Heart left ventricle (tissue), 16 donors: ENCODE data around the gene CACNA1E. TPM values are rescaled to one million over a fixed set of nuclear protein-coding genes. Genes with fewer than 3 reads are reported as not detected.

Source experiments
- ATAC-seq, 4 donors: fragments of 200-7000 bp; cut with Tn5 transposase; one replicate each; pipeline ENCODE4 v1.9.1; 2020 to 2022; ENCODE audit warnings: moderate library complexity in 4 of 4, mild to moderate bottlenecking in 3 of 4, moderate number of reproducible peaks in 1 of 4
- DNase-seq, 5 donors: peaks; one replicate each; pipeline ENCODE4 v3.0.0-alpha.2; 2020
- H3K27ac ChIP-seq, 12 donors: fragments of 200-600 bp; sonication (generic) in 4 of 12; one replicate each; pipeline versions ENCODE4 v1.5.0 to v1.8.0; 2016 to 2022; ENCODE audit warnings: mild to moderate bottlenecking in 2 of 12
- H3K27me3 ChIP-seq, 9 donors: fragments of 200-600 bp; sonication (generic) in 2 of 9; one replicate each; pipeline versions ENCODE4 v1.5.1 to v1.8.0; 2016 to 2022; ENCODE audit warnings: mild to moderate bottlenecking in 3 of 9
- H3K36me3 ChIP-seq, 9 donors: fragments of 200-600 bp; sonication (generic) in 2 of 9; one replicate each; pipeline versions ENCODE4 v1.5.0 to v1.8.0; 2018 to 2022; ENCODE audit warnings: mild to moderate bottlenecking in 2 of 9
- H3K4me1 ChIP-seq, 12 donors: fragments of 200-600 bp; sonication (generic) in 4 of 12; one replicate each; pipeline versions ENCODE4 v1.5.0 to v1.8.0; 2016 to 2022; ENCODE audit warnings: mild to moderate bottlenecking in 3 of 12
- H3K4me3 ChIP-seq, 12 donors: fragments of 200-600 bp; sonication (generic) in 4 of 12; one replicate each; pipeline versions ENCODE4 v1.5.0 to v1.8.0; 2017 to 2022; ENCODE audit warnings: mild to moderate bottlenecking in 9 of 12, moderate library complexity in 4 of 12
- H3K9me3 ChIP-seq, 12 donors: fragments of 200-600 bp; sonication (generic) in 4 of 12; one replicate each; pipeline versions ENCODE4 v1.5.0 to v1.8.0; 2016 to 2022; ENCODE audit warnings: mild to moderate bottlenecking in 1 of 12
- CTCF ChIP-seq, 12 donors: fragments of 200-600 bp; sonication (generic) in 4 of 12; IDR thresholded peaks; one replicate each; pipeline versions ENCODE4 v1.5.0 to v1.8.0; 2018 to 2022; ENCODE audit warnings: antibody characterized with exemption in 12 of 12, mild to moderate bottlenecking in 5 of 12
- POLR2A ChIP-seq, 2 donors: fragments of 450-650 bp; IDR thresholded peaks; one replicate each; pipeline ENCODE4 v1.6.1; 2017; ENCODE audit warnings: antibody characterized with exemption in 2 of 2, mild to moderate bottlenecking in 2 of 2, moderate library complexity in 2 of 2
- WGBS, 4 donors: extraction: QIAGEN DNeasy Blood & Tissue Kit in 2 of 4; methylation state at CpG; one replicate each; pipeline versions ENCODE4 v1.1.5 to v1.1.7; 2013 to 2018; 5-methylcytosine and 5-hydroxymethylcytosine counted together
- intact Hi-C, 10 donors: fragments of 100-400 bp; cut with DNase I; formaldehyde crosslinking; loops; one replicate each; pipeline versions ENCODE4 v1.11.1 to v1.14.2; 2022
- polyA plus RNA-seq, 2 donors: library from polyadenylated mRNA; stranded (reverse); fragments of 200-250 nt; gene quantifications; one replicate each; pipeline ENCODE4 v1.2.3, GENCODE V29; 2013
- total RNA-seq, 9 donors: library from RNA; depleted of rRNA in 2 of 9; stranded (reverse); fragments of >200 nt in 2 of 9; fragmentation: NEBNext Ultra II Directional in 3 of 9; extraction: Animal tissue kit (Norgen Biotek cat#: 25700) in 3 of 9; gene quantifications; one replicate each; pipeline versions ENCODE4 v1.1.0 to v1.2.4, GENCODE V29; 2016 to 2023
- donor health status: ischemic (EF 13 %, LVEDD 7.1; RV severe dilation, severe dysfunction).
- donor health status: healthy with polysubstance abuse.
- donor health status: DM: no; HTN: yes; CAD: no.
- donor health status: DM: no; HTN: no; CAD: no.
- donor health status: ischemic (EF 25% LVEDD 6.9; RV normal size, moderate dysfunction).
- donor health status: ischemic (EF 25% LVEDD 5.7; RV mildly dilated, moderate dysfunction).
- donor health status: healthy.
- donor health status: DM: yes; HTN: yes; CAD: no.
- donor health status: ischemic (EF 35%, LVEDD 5.7; RV mildly dilated, moderate dysfunction).
- donor health status: nonischemic (EF 11% LVEDD 7.7; RV severe dilation, severe dysfunction).
- donor health status: DM: yes; HTN: yes; CAD: no.
- donor health status: PGD.
- donor health status: ischemic (EF 29% LVEDD 5.4; RV normal size, mild dysfunction).
- donor health status: nonischemic (EF 23%, LVEDD 6.1; RV moderate dilation, normal function).

The CACNA1E gene
- total and polyA plus RNA-seq, 11 donors, result 0.02 to 1.9 (median 0.10) TPM

GRCh38 chr1:181651276-181651675 lies 168.0 kb downstream of the CACNA1E start:
- Histone ChIP-seq H3K27ac (no peak overlapping the region), H3K4me1 (no peaks in the 10 kb centered on the region), H3K36me3 (no peaks in the 10 kb centered on the region), H3K9me3 (peaks cover 0 to 4% (median 0%) of the 10 kb centered on the region in 12 donors), H3K27me3 (peaks cover 0 to 15% (median 0%) of the 10 kb centered on the region in 9 donors), H3K4me3 (no peak overlapping the region)
- intact Hi-C loops, result no loop called here
- TF ChIP-seq POLR2A (IDR thresholded peaks at IDR 0.05) (no peak), CTCF (IDR thresholded peaks at IDR 0.05) (no peak)
- DNase-seq (no peak), ATAC-seq (no peak)
- WGBS, 4 donors, result 67 to 77% (median 75%) methylated on average over 1 of the region's 1 CpG

GRCh38 chr1:181655756-181656155 lies 172.4 kb downstream of the CACNA1E start:
- TF ChIP-seq POLR2A (IDR thresholded peaks at IDR 0.05), result no peak
- no peak for TF ChIP-seq CTCF (IDR thresholded peaks at IDR 0.05)
- Histone ChIP-seq H3K4me3 (no peak overlapping the region), H3K4me1 (no peaks in the 10 kb centered on the region), H3K27ac (no peak overlapping the region), H3K36me3 (no peaks in the 10 kb centered on the region), H3K27me3 (peaks cover 0 to 13% (median 0%) of the 10 kb centered on the region in 9 donors), H3K9me3 (peaks cover 0 to 4% (median 0%) of the 10 kb centered on the region in 12 donors)
- 90 to 94% (median 91%) methylated on average over 2 of the region's 2 CpGs for WGBS, 4 donors
- intact Hi-C loops, result no loop called here
- DNase-seq (no peak), ATAC-seq (no peak)

- Histone ChIP-seq H3K4me3 (no peak overlapping the region), H3K4me1 (no peaks in the 10 kb centered on the region), H3K27me3 (peaks cover 0 to 13% (median 0%) of the 10 kb centered on the region in 9 donors), H3K9me3 (peaks cover 0 to 4% (median 0%) of the 10 kb centered on the region in 12 donors), H3K36me3 (no peaks in the 10 kb centered on the region), H3K27ac (no peak overlapping the region)
- TF ChIP-seq POLR2A (IDR thresholded peaks at IDR 0.05) (no peak), CTCF (IDR thresholded peaks at IDR 0.05) (no peak)
- intact Hi-C loops, result no loop called here
- no peak for DNase-seq
- 58 to 83% (median 71%) methylated on average over 2 of the region's 2 CpGs for WGBS, 4 donors
- no peak for ATAC-seq
Measured at GRCh38 chr1:181656491-181656890, 173.2 kb downstream of the CACNA1E start.

GRCh38 chr1:181658581-181658980 lies 175.3 kb downstream of the CACNA1E start:
- Histone ChIP-seq H3K27me3 (peaks cover 0 to 6% (median 0%) of the 10 kb centered on the region in 9 donors), H3K4me3 (no peak overlapping the region), H3K27ac (no peak overlapping the region), H3K9me3 (peaks cover 0 to 7% (median 0%) of the 10 kb centered on the region in 12 donors), H3K4me1 (no peaks in the 10 kb centered on the region), H3K36me3 (no peaks in the 10 kb centered on the region)
- TF ChIP-seq POLR2A (IDR thresholded peaks at IDR 0.05) (no peak), CTCF (IDR thresholded peaks at IDR 0.05) (no peak)
- 74 to 81% (median 78%) methylated on average over 4 of the region's 4 CpGs for WGBS, 4 donors
- no peak for DNase-seq
- ATAC-seq, result no peak
- intact Hi-C loops, result no loop called here
